HepG2 (cell line): ENCODE measurements around the gene VWA1. TPM values are rescaled to one million over a fixed set of nuclear protein-coding genes. Genes with fewer than 3 reads are reported as not detected.
A peak's percentile ranks its signal among the peaks of the same experiment; 100 is the strongest.

Experiments used
- ETV5 ChIP-seq: IDR thresholded peaks from 2 replicates; pipeline ENCODE4 v1.6.1; 2018; ENCODE audit warnings: missing biosample characterization, missing genetic modification reagents, inconsistent platforms, borderline replicate concordance
- FOXA1 ChIP-seq, 2 experiments: fragments of 450-650 bp in 1 of 2; sonication (generic) in 1 of 2; formaldehyde crosslinking in 1 of 2; IDR thresholded peaks; 2 replicates each; pipeline versions ENCODE4 v1.4.0 to v1.6.1; 2016 to 2020; ENCODE audit warnings: missing genetic modification reagents in 1 of 2
- FOXA3 ChIP-seq: IDR thresholded peaks from 2 replicates; pipeline ENCODE4 v1.6.1; 2016; ENCODE audit warnings: missing genetic modification reagents, missing compliant biosample characterization
- FOXK1 ChIP-seq: sonication (generic); formaldehyde crosslinking; IDR thresholded peaks from 2 replicates; pipeline ENCODE4 v1.4.0; 2020; ENCODE audit warnings: low read depth, missing genetic modification reagents, borderline replicate concordance
- HDAC2 ChIP-seq: sonication (generic); formaldehyde crosslinking; IDR thresholded peaks from 2 replicates; pipeline ENCODE4 v1.4.0; 2020; ENCODE audit warnings: missing genetic modification reagents
- HMG20B ChIP-seq: conservative IDR thresholded peaks from 2 replicates; pipeline ENCODE4 v1.6.1; 2016; ENCODE audit warnings: missing genetic modification reagents, missing compliant biosample characterization
- HNRNPK ChIP-seq: fragments of 200-400 bp; formaldehyde crosslinking; IDR thresholded peaks from 2 replicates; pipeline ENCODE4 v1.6.1; 2018; ENCODE audit warnings: low read length, low read depth, moderate library complexity, mild to moderate bottlenecking; ENCODE audit not compliant: poor library complexity, severe bottlenecking
- NR2F6 ChIP-seq, 2 experiments: IDR thresholded peaks; 2 replicates each; pipeline ENCODE4 v1.6.1; 2016; ENCODE audit warnings: antibody characterized with exemption in 1 of 2, mild to moderate bottlenecking in 1 of 2
- PITX1 ChIP-seq: sonication (generic); formaldehyde crosslinking; IDR thresholded peaks from 2 replicates; pipeline ENCODE4 v1.5.1; 2020; ENCODE audit warnings: mild to moderate bottlenecking, missing genetic modification reagents
- RBM39 ChIP-seq: fragments of 200-400 bp; formaldehyde crosslinking; IDR thresholded peaks from one replicate; pipeline ENCODE4 v1.6.1; 2018; ENCODE audit warnings: antibody characterized with exemption, mild to moderate bottlenecking, low read depth, low read length; ENCODE audit not compliant: poor library complexity, severe bottlenecking
- RFX1 ChIP-seq: fragments of 450-650 bp; IDR thresholded peaks from 2 replicates; pipeline ENCODE4 v1.6.1; 2017
- SP5 ChIP-seq: IDR thresholded peaks from 2 replicates; pipeline ENCODE4 v1.6.1; 2016; ENCODE audit warnings: low read depth, borderline replicate concordance
- TRIM22 ChIP-seq: fragments of 450-650 bp; IDR thresholded peaks from 2 replicates; pipeline ENCODE4 v1.6.1; 2017
- ZBTB3 ChIP-seq: sonication (generic); formaldehyde crosslinking; IDR thresholded peaks from 2 replicates; pipeline ENCODE4 v1.4.0; 2020; ENCODE audit warnings: low read depth, mild to moderate bottlenecking, moderate library complexity, missing genetic modification reagents, borderline replicate concordance
- ZBTB7A ChIP-seq: sonication (generic); formaldehyde crosslinking; IDR thresholded peaks from 2 replicates; pipeline ENCODE4 v1.8.0; 2022; ENCODE audit warnings: mild to moderate bottlenecking, missing genetic modification reagents
- ZFP1 ChIP-seq: IDR thresholded peaks from 2 replicates; pipeline ENCODE4 v1.6.1; 2016
- ZMAT3 ChIP-seq: sonication (generic); formaldehyde crosslinking; conservative IDR thresholded peaks from 2 replicates; pipeline ENCODE4 v1.7.0; 2021; ENCODE audit warnings: missing genetic modification reagents
- ZMYM3 ChIP-seq: sonication (generic); formaldehyde crosslinking; IDR thresholded peaks from 2 replicates; pipeline ENCODE4 v1.5.1; 2020; ENCODE audit warnings: mild to moderate bottlenecking, missing genetic modification reagents
- ZNF121 ChIP-seq: sonication (generic); formaldehyde crosslinking; IDR thresholded peaks from 2 replicates; pipeline ENCODE4 v1.5.0; 2020; ENCODE audit warnings: mild to moderate bottlenecking, missing genetic modification reagents
- ZNF17 ChIP-seq: sonication (generic); formaldehyde crosslinking; IDR thresholded peaks from 2 replicates; pipeline ENCODE4 v1.5.0; 2020; ENCODE audit warnings: mild to moderate bottlenecking, missing genetic modification reagents
- ZNF274 ChIP-seq: sonication (generic); formaldehyde crosslinking; IDR thresholded peaks from 2 replicates; pipeline ENCODE4 v1.5.1; 2020; ENCODE audit warnings: mild to moderate bottlenecking, missing genetic modification reagents
- ZNF7 ChIP-seq: IDR thresholded peaks from 2 replicates; pipeline ENCODE4 v1.6.1; 2016; ENCODE audit warnings: missing biosample characterization, missing genetic modification reagents
- ZNF781 ChIP-seq: sonication (generic); formaldehyde crosslinking; IDR thresholded peaks from 2 replicates; pipeline ENCODE4 v1.5.1; 2020; ENCODE audit warnings: borderline replicate concordance, mild to moderate bottlenecking, missing genetic modification reagents; ENCODE audit errors: not compliant biosample characterization
- ZNF839 ChIP-seq: sonication (generic); formaldehyde crosslinking; IDR thresholded peaks from 2 replicates; pipeline ENCODE4 v1.4.0; 2020; ENCODE audit warnings: missing genetic modification reagents, mild to moderate bottlenecking, borderline replicate concordance
- polyA plus RNA-seq, 8 experiments: library from polyadenylated mRNA; depleted of rRNA in 3 of 8; stranded (reverse) in 7 of 8; unstranded in 1 of 8; fragments of >200 nt; fragmentation: Illumina TruSeq in 4 of 8; extraction: Trizol in 4 of 8; gene quantifications; 2 replicates each; pipeline versions ENCODE4 v1.2.1 to v1.2.3, GENCODE V29; 2011 to 2016; ENCODE audit warnings: low read depth in 4 of 8, missing spikeins in 1 of 8, mixed read lengths in 1 of 8; ENCODE audit not compliant: insufficient read depth in 1 of 8
- total RNA-seq, 5 experiments: library from RNA; depleted of rRNA; stranded (reverse); fragments of >200 nt; fragmentation: Illumina TruSeq; extraction: Trizol; gene quantifications; 2 replicates each; pipeline ENCODE4 v1.2.3, GENCODE V29; 2016; ENCODE audit warnings: low read depth in 1 of 5
- TF ChIP-seq, protein P1 (sequence below): sonication (generic); formaldehyde crosslinking; IDR thresholded peaks from 2 replicates; pipeline ENCODE4 v1.5.0; 2020; ENCODE audit warnings: mild to moderate bottlenecking, missing genetic modification reagents
- TF ChIP-seq, protein P2 (sequence below): sonication (generic); formaldehyde crosslinking; IDR thresholded peaks from 2 replicates; pipeline ENCODE4 v1.4.0; 2020; ENCODE audit warnings: missing genetic modification reagents, mild to moderate bottlenecking, borderline replicate concordance

The VWA1 gene
- total and polyA plus RNA-seq, 2 of the 13 experiments (the other 11 are each of a cell fraction or from before 2014, with no cell fraction given) = 40.9 to 57.5 TPM

DNA sequence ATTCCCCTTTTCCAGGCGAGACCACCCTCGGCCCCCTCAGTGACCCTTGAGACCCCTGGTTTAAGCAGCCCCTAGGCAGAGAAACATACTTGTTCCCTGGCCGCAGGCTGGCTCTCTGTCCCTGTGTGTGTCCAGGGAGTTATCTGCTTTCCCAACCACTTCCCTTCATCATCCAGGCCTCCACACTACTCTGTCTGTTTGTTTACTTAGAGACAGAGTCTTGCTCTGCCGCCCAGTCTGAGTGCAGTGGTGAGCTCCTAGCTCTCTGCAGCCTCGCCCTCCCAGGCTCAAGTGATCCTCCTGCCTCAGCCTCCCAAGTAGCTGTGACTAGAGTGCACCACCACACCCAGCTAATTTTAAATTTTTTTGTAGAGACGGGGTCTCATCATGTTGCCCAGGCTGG is 5.8 kb upstream of the VWA1 start (continued):
- TF ChIP-seq TRIM22 = no peak
- no peak for TF ChIP-seq ZBTB3 (CRISPR knock-in tag)
- TF ChIP-seq ZMYM3 = peak; percentile 99
- TF ChIP-seq, protein P1, sequence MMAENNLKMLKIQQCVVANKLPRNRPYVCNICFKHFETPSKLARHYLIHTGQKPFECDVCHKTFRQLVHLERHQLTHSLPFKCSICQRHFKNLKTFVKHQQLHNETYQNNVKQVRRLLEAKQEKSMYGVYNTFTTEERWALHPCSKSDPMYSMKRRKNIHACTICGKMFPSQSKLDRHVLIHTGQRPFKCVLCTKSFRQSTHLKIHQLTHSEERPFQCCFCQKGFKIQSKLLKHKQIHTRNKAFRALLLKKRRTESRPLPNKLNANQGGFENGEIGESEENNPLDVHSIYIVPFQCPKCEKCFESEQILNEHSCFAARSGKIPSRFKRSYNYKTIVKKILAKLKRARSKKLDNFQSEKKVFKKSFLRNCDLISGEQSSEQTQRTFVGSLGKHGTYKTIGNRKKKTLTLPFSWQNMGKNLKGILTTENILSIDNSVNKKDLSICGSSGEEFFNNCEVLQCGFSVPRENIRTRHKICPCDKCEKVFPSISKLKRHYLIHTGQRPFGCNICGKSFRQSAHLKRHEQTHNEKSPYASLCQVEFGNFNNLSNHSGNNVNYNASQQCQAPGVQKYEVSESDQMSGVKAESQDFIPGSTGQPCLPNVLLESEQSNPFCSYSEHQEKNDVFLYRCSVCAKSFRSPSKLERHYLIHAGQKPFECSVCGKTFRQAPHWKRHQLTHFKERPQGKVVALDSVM = peak; percentile 100
- peak; percentile 23; the same call in 1 of the 2 replicates for TF ChIP-seq ZBTB7A (CRISPR knock-in tag)
- 0 out of 2 replicates have a peak, but pooled peaks have one; percentile 12 for TF ChIP-seq PITX1 (CRISPR knock-in tag)
- TF ChIP-seq ZFP1 (CRISPR knock-in tag) = no peak
- no peak for TF ChIP-seq FOXA1 (IDR thresholded peaks at IDR 0.05)
- TF ChIP-seq FOXA1 (CRISPR knock-in tag; IDR thresholded peaks at IDR 0.05) = peak; percentile 91
- no peak for TF ChIP-seq ZNF839 (CRISPR knock-in tag)
- TF ChIP-seq RBM39 = no peak
- no peak for TF ChIP-seq ZNF7 (CRISPR knock-in tag)
- 0 out of 2 replicates have a peak, but pooled peaks have one; percentile 39 for TF ChIP-seq ZNF17 (CRISPR knock-in tag)
- TF ChIP-seq ZNF121 (CRISPR knock-in tag) = peak; percentile 100
- TF ChIP-seq RFX1 = no peak
- no peak for TF ChIP-seq NR2F6 (IDR thresholded peaks at IDR 0.05)
- TF ChIP-seq NR2F6 (CRISPR knock-in tag; IDR thresholded peaks at IDR 0.05) = peak; percentile 33; the same call in 1 of the 2 replicates
- TF ChIP-seq ZMAT3 (CRISPR knock-in tag) = 0 out of 2 replicates have a peak, but pooled peaks have one; percentile 10
- TF ChIP-seq ZNF781 (CRISPR knock-in tag) = no peak
- TF ChIP-seq ZNF274 (CRISPR knock-in tag) = 0 out of 2 replicates have a peak, but pooled peaks have one; percentile 1
- TF ChIP-seq FOXA3 = peak; percentile 74
- TF ChIP-seq, protein P2, sequence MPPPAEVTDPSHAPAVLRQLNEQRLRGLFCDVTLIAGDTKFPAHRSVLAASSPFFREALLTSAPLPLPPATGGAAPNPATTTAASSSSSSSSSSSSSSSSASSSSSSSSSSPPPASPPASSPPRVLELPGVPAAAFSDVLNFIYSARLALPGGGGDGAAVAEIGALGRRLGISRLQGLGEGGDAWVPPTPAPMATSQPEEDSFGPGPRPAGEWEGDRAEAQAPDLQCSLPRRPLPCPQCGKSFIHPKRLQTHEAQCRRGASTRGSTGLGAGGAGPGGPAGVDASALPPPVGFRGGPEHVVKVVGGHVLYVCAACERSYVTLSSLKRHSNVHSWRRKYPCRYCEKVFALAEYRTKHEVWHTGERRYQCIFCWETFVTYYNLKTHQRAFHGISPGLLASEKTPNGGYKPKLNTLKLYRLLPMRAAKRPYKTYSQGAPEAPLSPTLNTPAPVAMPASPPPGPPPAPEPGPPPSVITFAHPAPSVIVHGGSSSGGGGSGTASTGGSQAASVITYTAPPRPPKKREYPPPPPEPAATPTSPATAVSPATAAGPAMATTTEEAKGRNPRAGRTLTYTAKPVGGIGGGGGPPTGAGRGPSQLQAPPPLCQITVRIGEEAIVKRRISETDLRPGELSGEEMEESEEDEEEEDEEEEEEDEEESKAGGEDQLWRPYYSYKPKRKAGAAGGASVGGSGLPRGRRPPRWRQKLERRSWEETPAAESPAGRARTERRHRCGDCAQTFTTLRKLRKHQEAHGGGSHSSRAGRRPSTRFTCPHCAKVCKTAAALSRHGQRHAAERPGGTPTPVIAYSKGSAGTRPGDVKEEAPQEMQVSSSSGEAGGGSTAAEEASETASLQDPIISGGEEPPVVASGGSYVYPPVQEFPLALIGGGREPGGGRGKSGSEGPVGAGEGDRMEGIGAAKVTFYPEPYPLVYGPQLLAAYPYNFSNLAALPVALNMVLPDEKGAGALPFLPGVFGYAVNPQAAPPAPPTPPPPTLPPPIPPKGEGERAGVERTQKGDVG (CRISPR knock-in tag) = no peak
- TF ChIP-seq FOXK1 (CRISPR knock-in tag) = no peak
- TF ChIP-seq SP5 (CRISPR knock-in tag) = 0 out of 2 replicates have a peak, but pooled peaks have one; percentile 22
- no peak for TF ChIP-seq HNRNPK
- no peak for TF ChIP-seq HMG20B
- peak; percentile 7; the same call in 1 of the 2 replicates for TF ChIP-seq ETV5
- peak; percentile 49; the same call in 1 of the 2 replicates for TF ChIP-seq HDAC2 (CRISPR knock-in tag)
